IPS-20b (cell line): ENCODE data around the gene CEP76.
"Not testable (repeated sequence)": the region's sequence is repeated elsewhere in the genome, so short reads cannot be mapped to it uniquely, and the experiment has no call there.

Experiments
- H3K27ac ChIP-seq: one replicate; pipeline ENCODE4 v1.5.1; 2013; ENCODE audit warnings: low read length
- H3K27me3 ChIP-seq: 2 replicates; pipeline ENCODE4 v1.6.1; 2013; ENCODE audit warnings: mild to moderate bottlenecking, low read length, inconsistent platforms; ENCODE audit not compliant: insufficient read depth
- H3K36me3 ChIP-seq: 2 replicates; pipeline ENCODE4 v1.6.1; 2013; ENCODE audit warnings: low read depth, mild to moderate bottlenecking, inconsistent platforms, low read length, moderate library complexity; ENCODE audit not compliant: insufficient read depth
- H3K4me1 ChIP-seq: 2 replicates; pipeline ENCODE4 v1.6.1; 2013; ENCODE audit warnings: mild to moderate bottlenecking, control low read depth, inconsistent platforms, low read length, moderate library complexity; ENCODE audit not compliant: insufficient read depth
- H3K4me3 ChIP-seq: 2 replicates; pipeline ENCODE4 v1.5.1; 2013; ENCODE audit warnings: mild to moderate bottlenecking, low read length, inconsistent platforms
- H3K9ac ChIP-seq: 2 replicates; pipeline ENCODE4 v1.6.1; 2013; ENCODE audit warnings: low read depth, mild to moderate bottlenecking, inconsistent platforms, low read length, moderate library complexity
- H3K9me3 ChIP-seq: 2 replicates; pipeline ENCODE4 v1.6.1; 2013; ENCODE audit warnings: mild to moderate bottlenecking, low read depth, low read length, inconsistent platforms; ENCODE audit not compliant: insufficient read depth

The CEP76 gene

GRCh38 chr18:12656938-12657683 is 45.4 kb downstream of the CEP76 start:
- Histone ChIP-seq H3K27ac (no peak overlapping the region), H3K9me3 (no peaks in the 10 kb centered on the region)

GRCh38 chr18:12656605-12656937 is 46.0 kb downstream of the CEP76 start:
- Histone ChIP-seq H3K36me3 (0 out of 2 replicates have a peak, but pooled peaks cover 3% of the 10 kb centered on the region), H3K4me1 (peaks cover 18% of the 10 kb centered on the region; the same call in 1 of the 2 replicates), H3K4me3 (peak overlapping the region; percentile 65), H3K27ac (no peak overlapping the region), H3K9me3 (no peaks in the 10 kb centered on the region), H3K9ac (peak overlapping the region; percentile 52; the same call in 1 of the 2 replicates), H3K27me3 (peaks cover 27% of the 10 kb centered on the region)

More at GRCh38 chr18:12656938-12657683, 45.4 kb downstream of the CEP76 start:
- H3K4me3 ChIP-seq, result peak overlapping the region; percentile 65
- peaks cover 13% of the 10 kb centered on the region; the same call in 1 of the 2 replicates for H3K4me1 ChIP-seq
- peaks cover 27% of the 10 kb centered on the region for H3K27me3 ChIP-seq
- peak overlapping the region; percentile 52; the same call in 1 of the 2 replicates for H3K9ac ChIP-seq
- peaks cover 7% of the 10 kb centered on the region; the same call in 1 of the 2 replicates for H3K36me3 ChIP-seq

- H3K36me3 ChIP-seq, result no peaks in the 10 kb centered on the region
- H3K4me3 ChIP-seq, result no peak overlapping the region
- no peak overlapping the region for H3K9ac ChIP-seq
- peaks cover 27% of the 10 kb centered on the region for H3K27me3 ChIP-seq
- peaks cover 18% of the 10 kb centered on the region; the same call in 1 of the 2 replicates for H3K4me1 ChIP-seq
- no peaks in the 10 kb centered on the region for H3K9me3 ChIP-seq
- H3K27ac ChIP-seq, result no peak overlapping the region
Measured at GRCh38 chr18:12654971-12655370, 47.6 kb downstream of the CEP76 start.

GRCh38 chr18:12652861-12653401 is 49.6 kb downstream of the CEP76 start:
- Histone ChIP-seq H3K4me3 (no peak overlapping the region), H3K36me3 (no peaks in the 10 kb centered on the region), H3K9me3 (no peaks in the 10 kb centered on the region), H3K9ac (no peak overlapping the region; the same call in 1 of the 2 replicates), H3K27me3 (peaks cover 18% of the 10 kb centered on the region), H3K27ac (no peak overlapping the region), H3K4me1 (peaks cover 17% of the 10 kb centered on the region)

GRCh38 chr18:12651651-12652050 is 50.9 kb downstream of the CEP76 start:
- Histone ChIP-seq H3K36me3 (no peaks in the 10 kb centered on the region), H3K4me1 (peaks cover 23% of the 10 kb centered on the region), H3K27me3 (peaks cover 11% of the 10 kb centered on the region), H3K9me3 (no peaks in the 10 kb centered on the region), H3K4me3 (no peak overlapping the region), H3K9ac (peak overlapping the region; percentile 11; the same call in 1 of the 2 replicates), H3K27ac (no peak overlapping the region)

- Histone ChIP-seq H3K36me3 (no peaks in the 10 kb centered on the region), H3K4me3 (no peak overlapping the region; the same call in 1 of the 2 replicates), H3K9ac (no peak overlapping the region), H3K4me1 (peaks cover 32% of the 10 kb centered on the region), H3K9me3 (no peaks in the 10 kb centered on the region), H3K27me3 (no peaks in the 10 kb centered on the region), H3K27ac (no peak overlapping the region)
Measured at GRCh38 chr18:12647773-12648172, 54.8 kb downstream of the CEP76 start.

GRCh38 chr18:12645751-12646203 is 56.7 kb downstream of the CEP76 start:
- H3K27ac ChIP-seq, result no peak overlapping the region
- peak overlapping the region; percentile 21; the same call in 1 of the 2 replicates for H3K9ac ChIP-seq
- H3K4me1 ChIP-seq, result peaks cover 20% of the 10 kb centered on the region
- no peaks in the 10 kb centered on the region for H3K36me3 ChIP-seq
- H3K9me3 ChIP-seq, result no peaks in the 10 kb centered on the region
- H3K4me3 ChIP-seq, result peak overlapping the region; percentile 13; the same call in 1 of the 2 replicates
- no peaks in the 10 kb centered on the region for H3K27me3 ChIP-seq

- H3K4me3 ChIP-seq, result peak overlapping the region; percentile 13; the same call in 1 of the 2 replicates
- H3K4me1 ChIP-seq, result peaks cover 20% of the 10 kb centered on the region
- H3K9me3 ChIP-seq, result no peaks in the 10 kb centered on the region
- H3K27ac ChIP-seq, result no peak overlapping the region
- peak overlapping the region; percentile 21 for H3K9ac ChIP-seq
- no peaks in the 10 kb centered on the region for H3K36me3 ChIP-seq
- H3K27me3 ChIP-seq, result no peaks in the 10 kb centered on the region
Measured at GRCh38 chr18:12645254-12645653, 57.3 kb downstream of the CEP76 start.

GRCh38 chr18:12643756-12644155 is 58.8 kb downstream of the CEP76 start:
- not testable (repeated sequence) for H3K9me3 ChIP-seq, H3K27me3 ChIP-seq, H3K36me3 ChIP-seq, H3K27ac ChIP-seq, H3K9ac ChIP-seq, H3K4me3 ChIP-seq
- H3K4me1 ChIP-seq, result peaks cover 20% of the 10 kb centered on the region

GRCh38 chr18:12640881-12641200 is 61.7 kb downstream of the CEP76 start:
- H3K9ac ChIP-seq, result no peak overlapping the region
- no peaks in the 10 kb centered on the region for H3K9me3 ChIP-seq
- no peaks in the 10 kb centered on the region for H3K27me3 ChIP-seq
- H3K27ac ChIP-seq, result no peak overlapping the region
- H3K4me3 ChIP-seq, result no peak overlapping the region
- no peaks in the 10 kb centered on the region for H3K36me3 ChIP-seq
- H3K4me1 ChIP-seq, result peaks cover 6% of the 10 kb centered on the region

- H3K9me3 ChIP-seq, result no peaks in the 10 kb centered on the region
- H3K36me3 ChIP-seq, result no peaks in the 10 kb centered on the region
- no peak overlapping the region for H3K4me3 ChIP-seq
- H3K27ac ChIP-seq, result no peak overlapping the region
- no peak overlapping the region for H3K9ac ChIP-seq
- H3K4me1 ChIP-seq, result no peaks in the 10 kb centered on the region; the same call in 1 of the 2 replicates
- H3K27me3 ChIP-seq, result no peaks in the 10 kb centered on the region
Measured at GRCh38 chr18:12639990-12640880, 62.3 kb downstream of the CEP76 start.
